Endothelial cell of umbilical vein (primary cell): Measurements from ENCODE around the gene APBB3. TPM values are rescaled to one million over a fixed set of nuclear protein-coding genes. Genes with fewer than 3 reads are reported as not detected.

ENCODE experiments used
- BruUV-seq: library from RNA; stranded (reverse); fragments of 400-500 nt; replicated peaks from 2 replicates; lab custom pipeline; 2021; lab: Mats Ljungman, UMichigan
- CTCF ChIA-PET: fragments of 300-600, 350-600 bp; sonication (Branson Sonifier 250); formaldehyde crosslinking; loops from one replicate; lab custom pipeline; 2021; ENCODE audit warnings: antibody characterized with exemption, inconsistent platforms; lab: Charles Lee
- POLR2A ChIA-PET: fragments of 300-600, 350-600 bp; sonication (Branson Sonifier 250); formaldehyde crosslinking; loops from one replicate; lab custom pipeline; 2021; ENCODE audit warnings: antibody characterized with exemption, inconsistent platforms; lab: Charles Lee
- DNase-seq: peaks from one replicate; pipeline ENCODE4 v3.0.0-alpha.2; 2011; ENCODE audit warnings: low read depth, low spot score
- FAIRE-seq: peaks from 2 replicates; lab custom pipeline; 2011; peaks lifted over from hg19 to GRCh38; lab: Jason Lieb, UNC
- H2AFZ ChIP-seq: 2 replicates; pipeline ENCODE4 v1.6.0; 2012; ENCODE audit warnings: low read depth, low read length, control low read depth, inconsistent platforms
- H3K27ac ChIP-seq: 2 replicates; pipeline ENCODE4 v1.5.1; 2011; ENCODE audit warnings: low read depth, mild to moderate bottlenecking, control low read depth, low read length, moderate library complexity; ENCODE audit not compliant: insufficient read depth
- H3K27me3 ChIP-seq, 2 experiments: 2 replicates each; pipeline versions ENCODE4 v1.6.0 to v1.6.1; 2011; ENCODE audit warnings: low read length in 2 of 2, mixed read lengths in 1 of 2; ENCODE audit not compliant: control insufficient read depth in 2 of 2, insufficient read depth in 2 of 2
- H3K36me3 ChIP-seq, 2 experiments: 2 replicates in 1 of 2; 3 replicates in 1 of 2; pipeline ENCODE4 v1.5.1; 2011; ENCODE audit warnings: low read length in 2 of 2, mild to moderate bottlenecking in 1 of 2, moderate library complexity in 1 of 2; ENCODE audit not compliant: control insufficient read depth in 2 of 2, insufficient read depth in 2 of 2; ENCODE audit errors: extremely low read depth in 1 of 2
- H3K4me1 ChIP-seq: 3 replicates; pipeline ENCODE4 v1.5.1; 2011; ENCODE audit warnings: mild to moderate bottlenecking, low read length; ENCODE audit not compliant: control insufficient read depth, insufficient read depth; ENCODE audit errors: extremely low read depth
- H3K4me2 ChIP-seq: 2 replicates; pipeline ENCODE4 v1.6.1; 2011; ENCODE audit warnings: low read length, control low read depth, mixed read lengths; ENCODE audit not compliant: insufficient read depth
- H3K4me3 ChIP-seq, 3 experiments: fragments of 200-600 bp in 1 of 3; sonication (generic), shearing (Covaris generic) in 1 of 3; replicated peaks in 1 of 3; 2 replicates each; pipeline ENCODE4 v1.5.1; 2011 to 2016; ENCODE audit warnings: control low read depth in 3 of 3, low read length in 3 of 3, mild to moderate bottlenecking in 2 of 3, inconsistent platforms in 1 of 3, low read depth in 1 of 3, moderate library complexity in 1 of 3; ENCODE audit not compliant: insufficient read depth in 1 of 3
- H3K79me2 ChIP-seq: 2 replicates; pipeline ENCODE4 v1.6.0; 2012; ENCODE audit warnings: low read length, inconsistent platforms; ENCODE audit not compliant: control insufficient read depth, insufficient read depth
- H3K9ac ChIP-seq: replicated peaks from 2 replicates; pipeline ENCODE3; 2011; ENCODE audit warnings: low read length, control low read depth; ENCODE audit not compliant: insufficient read depth; ENCODE audit errors: extremely low read depth
- H3K9me1 ChIP-seq: replicated peaks from 3 replicates; pipeline ENCODE4 v1.6.0; 2011; ENCODE audit warnings: mild to moderate bottlenecking, low read length; ENCODE audit not compliant: control insufficient read depth, insufficient read depth; ENCODE audit errors: extremely low read depth
- H3K9me3 ChIP-seq: replicated peaks from 2 replicates; pipeline ENCODE4 v1.5.1; 2012; ENCODE audit warnings: low read length, inconsistent platforms; ENCODE audit not compliant: control insufficient read depth, insufficient read depth
- H4K20me1 ChIP-seq: replicated peaks from 2 replicates; pipeline ENCODE3; 2011; ENCODE audit warnings: mild to moderate bottlenecking, low read length; ENCODE audit not compliant: control insufficient read depth, insufficient read depth; ENCODE audit errors: extremely low read depth
- EZH2 ChIP-seq: IDR thresholded peaks from 2 replicates; pipeline ENCODE4 v1.6.1; 2012; ENCODE audit warnings: borderline replicate concordance, low read depth, mild to moderate bottlenecking, moderate library complexity, low read length, inconsistent platforms; ENCODE audit not compliant: severe bottlenecking
- FOS ChIP-seq: IDR thresholded peaks from 2 replicates; pipeline ENCODE4 v1.6.1; 2011; ENCODE audit warnings: mild to moderate bottlenecking, low read length, moderate library complexity, borderline replicate concordance; ENCODE audit not compliant: insufficient read depth
- GATA2 ChIP-seq: IDR thresholded peaks from 2 replicates; pipeline ENCODE4 v1.7.0; 2011; ENCODE audit warnings: low read depth, mild to moderate bottlenecking, moderate library complexity, mixed read lengths, low read length; ENCODE audit not compliant: insufficient read length, insufficient read depth
- JUN ChIP-seq: IDR thresholded peaks from 2 replicates; pipeline ENCODE4 v1.6.1; 2011; ENCODE audit warnings: borderline replicate concordance, low read depth; ENCODE audit not compliant: insufficient read length, insufficient read depth
- MAX ChIP-seq: IDR thresholded peaks from 2 replicates; pipeline ENCODE4 v1.6.1; 2011; ENCODE audit not compliant: insufficient read depth, insufficient read length
- MYC ChIP-seq: IDR thresholded peaks from one replicate; pipeline ENCODE4 v1.6.1; 2011; ENCODE audit warnings: mild to moderate bottlenecking, low read depth, low read length
- POLR2A ChIP-seq: IDR thresholded peaks from 2 replicates; pipeline ENCODE4 v1.6.1; 2012; ENCODE audit warnings: low read depth, mild to moderate bottlenecking, control low read depth, low read length
- POLR2AphosphoS5 ChIP-seq: IDR thresholded peaks from 2 replicates; pipeline ENCODE4 v1.6.1; 2012; ENCODE audit warnings: low read depth, mild to moderate bottlenecking, control low read depth, low read length, moderate library complexity; ENCODE audit not compliant: insufficient read depth
- dilution Hi-C: fragments of 300-500 bp; cut with MboI; formaldehyde crosslinking; loops from one replicate; pipeline ENCODE4 v1.15.0; 2019; ENCODE audit warnings: low sequenced_read_pairs; ENCODE audit not compliant: extremely low pct_ligation_motif_present
- intact Hi-C: fragments of 100-400 bp; cut with micrococcal nuclease; formaldehyde crosslinking; loops from one replicate; pipeline ENCODE4 v1.10.0; 2022
- polyA plus RNA-seq, 4 experiments: library from polyadenylated mRNA; depleted of rRNA in 3 of 4; stranded (reverse) in 3 of 4; unstranded in 1 of 4; fragments of >200 nt; gene quantifications; 2 replicates each; pipeline versions ENCODE4 v1.2.1 to v1.2.3, GENCODE V29; 2011 to 2012; ENCODE audit warnings: missing spikeins in 1 of 4
- total RNA-seq: library from RNA; stranded (reverse); gene quantifications from 2 replicates; pipeline ENCODE4 v1.2.3, GENCODE V29; 2021
- TF ChIP-seq, protein P1 (sequence below), 2 donors: IDR thresholded peaks; 1 replicate in 1 of 2; 2 replicates in 1 of 2; pipeline ENCODE4 v1.5.1; 2011; ENCODE audit warnings: low read length in 2 of 2, mild to moderate bottlenecking in 2 of 2, moderate library complexity in 2 of 2, control low read depth in 1 of 2, inconsistent platforms in 1 of 2, low read depth in 1 of 2; ENCODE audit not compliant: insufficient read depth in 1 of 2; ENCODE audit errors: extremely low read depth in 1 of 2

The APBB3 gene
- total and polyA plus RNA-seq, 2 donors (not counting 3 experiments of a cell fraction or from before 2014, with no cell fraction given), result 12.1 to 22.8 TPM

DNA sequence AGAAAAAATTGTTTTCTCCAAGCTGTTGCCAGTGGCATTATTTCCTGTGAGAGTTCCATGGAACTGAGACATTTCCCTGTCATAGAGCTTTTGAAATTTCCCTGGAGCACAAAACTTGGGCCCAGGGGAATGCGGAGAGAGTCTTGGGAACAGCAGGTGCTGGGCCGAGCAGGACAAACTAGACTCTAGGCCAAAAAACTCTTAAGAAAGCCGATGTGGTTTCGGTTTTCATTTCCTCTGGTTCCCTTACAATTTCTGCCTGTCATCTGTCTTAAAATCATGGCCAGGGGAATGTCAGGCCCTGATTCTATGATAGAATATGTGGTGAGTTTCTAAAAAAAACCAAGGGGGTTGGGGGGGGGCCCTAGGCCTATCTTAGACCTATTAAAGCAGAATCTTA, 4.8 kb upstream of the APBB3 start:
- intact Hi-C loops, result no loop called here
- Histone ChIP-seq H3K9me3 (no peaks in the 10 kb centered on the region), H3K9ac (no peak overlapping the region), H3K4me3 (no peak overlapping the region), H2AFZ (no peak overlapping the region), H3K79me2 (peaks cover 9% of the 10 kb centered on the region), H4K20me1 (no peaks in the 10 kb centered on the region), H3K36me3 (peaks cover 3 to 24% of the 10 kb centered on the region in 2 experiments), H3K4me2 (no peak overlapping the region), H3K9me1 (no peaks in the 10 kb centered on the region), H3K27me3 (no peaks in the 10 kb centered on the region), H3K4me1 (peaks cover 8% of the 10 kb centered on the region), H3K27ac (no peak overlapping the region)
- DNase-seq (no peak), FAIRE-seq (no peak)
- CTCF ChIA-PET, result interaction anchor here (0.7 to 1.7 kb wide), 5 partner anchors 9 to 122 kb away, joined by 3 to 8 read pairs (median 4); partner anchors contain the start of genes CD14, HARS1 and HARS2
- dilution Hi-C loops, result no loop called here
- POLR2A ChIA-PET, result interaction anchor here (0.7 kb wide), 1 partner anchor 182 kb away, joined by 5 read pairs; no protein-coding TSS in a partner anchor
- BruUV-seq, result no TSS peak
- TF ChIP-seq FOS, result no peak
- TF ChIP-seq, protein P1, sequence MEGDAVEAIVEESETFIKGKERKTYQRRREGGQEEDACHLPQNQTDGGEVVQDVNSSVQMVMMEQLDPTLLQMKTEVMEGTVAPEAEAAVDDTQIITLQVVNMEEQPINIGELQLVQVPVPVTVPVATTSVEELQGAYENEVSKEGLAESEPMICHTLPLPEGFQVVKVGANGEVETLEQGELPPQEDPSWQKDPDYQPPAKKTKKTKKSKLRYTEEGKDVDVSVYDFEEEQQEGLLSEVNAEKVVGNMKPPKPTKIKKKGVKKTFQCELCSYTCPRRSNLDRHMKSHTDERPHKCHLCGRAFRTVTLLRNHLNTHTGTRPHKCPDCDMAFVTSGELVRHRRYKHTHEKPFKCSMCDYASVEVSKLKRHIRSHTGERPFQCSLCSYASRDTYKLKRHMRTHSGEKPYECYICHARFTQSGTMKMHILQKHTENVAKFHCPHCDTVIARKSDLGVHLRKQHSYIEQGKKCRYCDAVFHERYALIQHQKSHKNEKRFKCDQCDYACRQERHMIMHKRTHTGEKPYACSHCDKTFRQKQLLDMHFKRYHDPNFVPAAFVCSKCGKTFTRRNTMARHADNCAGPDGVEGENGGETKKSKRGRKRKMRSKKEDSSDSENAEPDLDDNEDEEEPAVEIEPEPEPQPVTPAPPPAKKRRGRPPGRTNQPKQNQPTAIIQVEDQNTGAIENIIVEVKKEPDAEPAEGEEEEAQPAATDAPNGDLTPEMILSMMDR (IDR thresholded peaks at IDR 0.05; ENCODE audit: extremely low read depth in 1 of 2, insufficient read depth in 1 of 2, low read depth in 1 of 2, low read length in 2 of 2), result no peak
- no peak for TF ChIP-seq EZH2
- no peak for TF ChIP-seq MAX
- no peak for TF ChIP-seq JUN
- no peak for TF ChIP-seq POLR2A
- no peak for TF ChIP-seq GATA2
- no peak for TF ChIP-seq POLR2AphosphoS5
- no peak for TF ChIP-seq MYC
